GM19193 (cell line): ENCODE results near the gene HS1BP3.

Source experiments
- POLR2A ChIP-seq: IDR thresholded peaks from 4 replicates; pipeline ENCODE4 v1.6.1; 2011; ENCODE audit not compliant: insufficient read depth, insufficient read length; ENCODE audit errors: extremely low read depth

The HS1BP3 gene

DNA sequence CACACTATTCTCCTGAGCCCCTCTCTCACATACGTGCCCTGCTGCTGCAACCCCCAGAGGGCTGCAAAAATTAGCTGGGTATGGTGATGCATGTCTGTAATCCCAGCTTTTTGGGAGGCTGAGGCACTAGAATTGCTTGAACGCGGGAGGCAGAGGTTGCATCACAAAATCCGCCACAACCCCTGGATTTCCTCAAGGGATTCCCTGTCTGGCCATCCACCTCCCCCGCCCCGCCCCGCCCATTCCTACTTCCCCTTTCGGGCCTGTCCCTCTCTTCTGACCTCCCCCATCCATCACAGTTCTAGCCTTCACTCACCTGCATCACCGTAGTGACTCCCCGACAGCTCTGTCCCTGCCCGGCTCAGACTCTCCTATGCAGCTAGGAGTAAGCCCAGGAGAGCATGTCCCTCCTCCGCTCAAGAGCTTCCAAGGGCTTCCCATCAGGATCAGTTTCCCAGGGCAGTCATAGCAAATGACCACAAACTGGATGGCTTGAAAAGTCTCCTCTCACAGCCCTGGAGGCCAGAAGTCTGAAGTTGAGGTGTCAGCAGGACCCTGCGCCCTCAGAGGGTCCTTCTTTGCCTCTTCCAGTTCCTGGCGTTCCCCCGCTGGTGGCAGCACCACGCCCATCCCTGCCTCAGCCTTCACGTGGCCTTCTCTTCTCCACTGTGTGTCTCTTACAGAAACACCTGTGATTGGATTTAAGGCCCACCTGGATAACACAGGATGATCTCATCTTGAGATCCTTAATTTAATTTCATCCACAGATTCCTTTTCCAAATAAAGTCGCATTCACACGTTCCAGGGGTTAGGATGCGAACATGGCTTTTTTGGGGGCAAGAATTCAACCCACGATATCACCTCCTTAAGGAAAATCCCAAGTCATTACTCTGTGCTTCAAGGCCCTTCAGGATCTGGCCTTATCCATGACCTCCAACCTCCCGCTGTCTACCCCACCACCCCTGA lies 58.5 kb downstream of the HS1BP3 start:
- TF ChIP-seq POLR2A, result no peak

- no peak for TF ChIP-seq POLR2A
Observed at GRCh38 chr2:20590704-20591515, 60.0 kb downstream of the HS1BP3 start.

DNA sequence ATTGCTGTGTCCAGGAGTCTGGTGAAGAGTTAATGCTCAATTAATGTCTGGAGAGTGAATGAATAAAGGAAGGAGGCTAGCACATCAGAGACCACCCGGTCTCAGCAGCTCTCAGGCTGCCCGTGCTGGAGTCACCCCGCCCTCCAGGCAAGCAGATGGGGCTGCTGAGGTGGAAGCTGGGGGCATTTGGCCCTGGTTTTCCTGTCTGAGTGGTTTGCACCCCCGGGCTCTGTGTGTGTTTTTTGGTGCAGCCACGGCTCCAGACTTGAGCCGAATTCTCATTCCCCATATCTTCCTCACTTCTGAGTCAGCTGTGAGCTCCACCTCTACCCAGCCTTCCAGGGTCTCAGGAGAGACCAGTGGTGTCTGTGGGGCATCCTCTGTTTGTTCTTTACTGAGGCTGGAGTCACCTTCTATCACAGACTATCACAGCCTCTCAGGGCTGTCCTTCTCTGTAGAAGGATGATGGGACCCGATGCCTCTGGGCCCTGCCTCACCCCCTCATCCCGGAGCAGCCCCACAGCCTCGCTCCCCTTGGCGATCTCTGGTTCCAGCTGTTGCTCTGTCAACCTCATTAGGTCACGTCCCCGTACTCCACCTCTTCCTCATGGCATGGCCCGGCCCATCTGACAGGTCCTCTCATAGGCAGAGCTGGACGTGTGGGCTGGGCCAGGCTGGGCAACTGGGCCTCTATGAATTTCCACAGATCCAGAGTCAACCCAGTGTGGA lies 60.8 kb downstream of the HS1BP3 start:
- TF ChIP-seq POLR2A, result no peak

DNA sequence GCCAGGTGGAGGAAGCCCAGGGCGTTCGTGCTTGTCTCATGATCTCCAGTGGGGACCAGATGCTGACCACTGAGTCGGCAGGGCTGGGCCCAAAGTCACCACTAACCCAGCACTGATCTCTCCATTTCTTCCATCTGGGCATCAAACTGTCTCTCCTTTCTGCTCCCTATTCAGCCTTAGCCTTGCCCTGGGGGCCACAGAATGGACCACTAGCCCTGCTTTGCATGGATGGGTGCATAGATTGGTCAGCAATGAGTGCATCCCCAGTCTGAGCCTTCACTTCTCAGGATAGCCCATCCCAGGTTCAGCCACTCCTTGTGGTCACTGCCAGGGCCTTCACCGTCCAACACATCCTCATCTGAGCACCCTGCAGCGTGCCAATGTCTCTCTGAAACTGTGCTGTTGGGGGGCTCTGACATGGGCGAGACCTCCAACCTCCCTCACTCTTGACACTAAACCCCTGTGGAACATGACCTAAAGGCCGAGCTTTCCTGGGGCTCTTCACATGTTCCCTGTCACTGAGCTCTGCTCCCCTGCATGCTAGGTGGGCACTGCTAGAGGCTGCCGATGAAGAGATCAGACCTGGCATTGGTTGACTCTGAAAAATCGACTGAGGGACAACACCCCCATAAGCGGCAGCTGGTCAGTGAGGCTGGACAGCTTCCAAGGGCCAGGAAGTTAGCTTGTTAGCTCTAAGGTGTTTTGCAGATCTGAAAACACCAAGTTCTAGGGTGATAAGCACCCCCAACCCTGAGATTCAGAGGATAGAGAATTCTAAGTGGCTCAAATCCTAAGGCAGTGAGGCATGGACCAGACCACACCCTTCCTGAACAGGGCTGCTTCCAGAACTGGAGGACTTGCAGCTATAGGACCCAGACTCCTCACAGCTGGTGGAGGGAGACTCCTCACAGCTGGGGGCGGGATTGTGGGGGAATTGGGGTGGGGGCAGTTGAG lies 61.7 kb downstream of the HS1BP3 start:
- TF ChIP-seq POLR2A, result no peak

GRCh38 chr2:20585710-20586594 lies 64.9 kb downstream of the HS1BP3 start:
- no peak for TF ChIP-seq POLR2A

DNA sequence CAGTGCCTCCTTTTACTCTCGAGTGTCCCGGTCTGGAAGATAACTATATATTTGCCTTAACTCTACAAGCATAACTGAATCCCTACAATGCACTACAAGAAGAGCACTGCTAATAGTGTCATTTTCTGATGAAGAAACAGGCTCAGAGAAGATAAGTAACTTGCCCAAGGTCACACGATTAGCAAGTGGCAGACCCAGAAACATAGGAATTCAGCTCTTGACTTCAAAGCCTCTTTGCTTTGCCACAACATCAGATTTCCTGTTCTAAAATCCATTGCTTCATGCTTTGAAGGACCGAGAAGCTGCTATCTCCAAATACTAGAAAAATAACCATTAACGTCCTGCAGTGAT lies 65.6 kb downstream of the HS1BP3 start:
- no peak for TF ChIP-seq POLR2A

DNA sequence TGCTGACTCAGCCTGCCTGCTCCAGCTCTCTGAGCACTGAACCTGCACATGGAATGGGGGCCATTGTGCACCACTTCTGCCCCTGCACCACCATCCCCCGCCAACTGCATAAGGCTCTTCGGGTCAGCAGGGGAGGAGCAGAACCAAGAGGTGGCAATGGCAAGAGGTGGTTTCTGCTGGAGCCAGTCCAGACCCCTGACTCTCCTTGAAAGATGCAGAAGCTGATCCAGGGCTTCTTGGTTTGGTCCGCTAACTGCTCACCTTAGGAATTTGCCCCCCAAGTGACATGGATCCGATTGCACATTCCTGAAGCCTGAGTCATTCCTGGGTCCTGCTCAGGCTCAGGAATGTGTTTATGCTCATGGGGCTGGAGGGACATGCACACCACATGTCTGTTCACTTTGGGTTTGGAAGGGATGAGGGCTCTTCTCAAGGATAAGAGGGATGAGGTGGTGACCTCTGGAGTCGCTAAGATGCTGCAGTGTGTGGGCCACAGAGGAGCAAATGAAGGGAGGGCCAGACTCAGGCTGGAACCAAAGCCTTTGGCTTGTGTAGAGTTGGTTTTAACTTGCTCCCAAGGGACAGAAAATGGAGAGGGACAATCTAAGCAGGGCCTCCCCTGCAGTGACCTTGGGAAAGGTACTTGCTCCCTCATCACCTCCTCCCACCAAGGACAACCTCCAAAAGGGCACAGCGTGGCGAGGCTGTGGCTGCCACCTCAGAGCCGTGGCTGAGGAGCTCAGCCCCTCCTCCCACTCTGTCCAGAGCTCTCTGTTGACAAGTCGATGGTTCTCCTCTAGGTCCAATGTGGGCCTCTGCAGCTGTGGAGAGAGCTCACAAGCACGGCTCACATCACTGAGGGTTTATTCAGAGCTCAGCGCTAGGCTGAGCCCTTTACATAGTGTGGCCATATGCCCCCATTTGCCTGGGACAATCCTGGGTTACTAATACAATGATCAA lies 66.2 kb downstream of the HS1BP3 start:
- TF ChIP-seq POLR2A, result no peak

DNA sequence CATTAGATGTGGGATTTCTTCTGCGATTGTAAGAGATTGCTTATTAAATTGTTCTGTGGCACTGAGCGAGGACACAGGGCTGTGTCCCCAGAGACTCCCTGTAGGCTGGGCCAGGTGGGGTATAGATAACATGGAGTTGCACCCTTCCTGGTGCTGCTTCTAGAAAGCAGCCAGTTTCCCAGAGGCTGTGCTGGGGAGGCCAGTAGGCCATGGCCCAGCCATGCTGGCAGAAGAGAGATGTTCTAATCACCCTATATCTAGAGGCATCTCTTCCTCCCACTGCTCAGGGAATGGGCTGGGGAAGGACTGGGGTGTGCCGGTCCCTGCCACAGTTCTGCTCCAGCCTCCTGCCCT lies 66.9 kb downstream of the HS1BP3 start:
- no peak for TF ChIP-seq POLR2A

GRCh38 chr2:20583425-20583881 lies 67.4 kb downstream of the HS1BP3 start:
- TF ChIP-seq POLR2A, result no peak

DNA sequence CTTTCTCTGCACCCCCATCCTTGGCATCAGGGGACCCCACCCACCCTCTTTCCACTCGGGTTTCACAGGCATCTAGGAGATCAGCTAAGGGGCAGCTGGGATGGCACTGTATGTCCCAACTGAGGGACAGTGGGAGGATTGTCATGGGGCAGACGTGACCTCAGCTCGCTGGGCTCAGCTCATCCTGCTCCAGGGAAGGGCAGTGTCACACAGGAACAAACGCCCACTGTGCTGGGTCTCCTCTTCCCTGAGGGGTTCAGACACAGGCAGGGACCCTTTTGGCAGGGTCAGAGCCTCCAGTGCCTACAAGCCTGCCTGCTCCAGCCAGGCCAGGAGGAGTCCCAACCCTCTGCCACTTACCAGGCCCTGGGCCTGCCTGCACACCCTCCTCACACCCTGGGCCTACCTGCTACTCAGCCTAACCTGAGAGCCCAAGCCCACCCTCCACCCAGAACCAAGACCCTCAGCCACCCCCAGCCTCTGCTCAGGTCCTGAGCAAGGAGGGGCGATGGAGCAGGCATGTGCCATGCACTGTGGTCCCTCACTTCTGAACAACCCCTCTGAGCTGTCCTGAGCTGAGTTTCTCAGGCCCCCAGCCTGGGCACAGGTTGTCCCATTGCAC lies 68.2 kb downstream of the HS1BP3 start:
- TF ChIP-seq POLR2A, result no peak

- no peak for TF ChIP-seq POLR2A
Observed at GRCh38 chr2:20580690-20581437, 70.0 kb downstream of the HS1BP3 start.
